HG02763 (cell line): ENCODE data around the gene KRTAP4-8.
"Not testable (repeated sequence)": the region's sequence is repeated elsewhere in the genome, so short reads cannot be mapped to it uniquely, and the experiment has no call there.

ENCODE experiments used
- ATAC-seq: cut with Tn5 transposase; IDR thresholded peaks from one replicate; pipeline ENCODE4 v1.9.1; 2021; ENCODE audit warnings: mild to moderate bottlenecking, moderate library complexity; ENCODE audit not compliant: unreplicated experiment

Gene KRTAP4-8

DNA sequence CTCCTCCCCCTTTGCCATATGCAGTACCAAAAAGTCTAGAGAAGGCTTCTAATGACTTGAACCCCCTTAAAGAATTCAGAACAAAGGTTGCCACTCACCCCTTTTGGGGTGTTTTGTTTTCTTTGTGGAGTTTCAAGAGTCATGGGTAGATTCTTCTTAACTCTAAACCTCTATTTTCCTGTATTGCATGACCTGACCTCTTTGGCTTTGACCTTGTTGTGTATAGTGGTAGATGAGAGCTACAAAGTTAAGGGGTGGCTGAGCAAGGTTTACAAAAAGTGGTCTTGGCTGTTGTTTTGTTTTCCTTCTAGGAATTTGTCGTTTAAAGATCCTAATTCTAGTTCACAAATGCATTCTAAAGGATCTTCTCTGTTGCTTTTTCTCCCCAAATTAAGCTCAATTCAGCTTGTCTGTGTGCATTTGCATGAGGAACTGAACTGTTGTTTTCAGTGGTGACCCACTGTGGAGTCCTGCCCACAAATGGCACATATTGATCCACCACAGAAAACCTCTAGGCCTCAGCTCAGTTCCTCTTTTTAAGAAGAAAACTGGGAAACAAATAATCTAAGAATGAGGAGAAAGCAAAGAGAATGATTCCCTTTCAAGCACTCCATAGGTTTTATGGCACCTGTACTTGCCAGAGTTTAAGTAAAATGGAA lies 10.9 kb upstream of the KRTAP4-8 start:
- ATAC-seq, result not testable (repeated sequence)

DNA sequence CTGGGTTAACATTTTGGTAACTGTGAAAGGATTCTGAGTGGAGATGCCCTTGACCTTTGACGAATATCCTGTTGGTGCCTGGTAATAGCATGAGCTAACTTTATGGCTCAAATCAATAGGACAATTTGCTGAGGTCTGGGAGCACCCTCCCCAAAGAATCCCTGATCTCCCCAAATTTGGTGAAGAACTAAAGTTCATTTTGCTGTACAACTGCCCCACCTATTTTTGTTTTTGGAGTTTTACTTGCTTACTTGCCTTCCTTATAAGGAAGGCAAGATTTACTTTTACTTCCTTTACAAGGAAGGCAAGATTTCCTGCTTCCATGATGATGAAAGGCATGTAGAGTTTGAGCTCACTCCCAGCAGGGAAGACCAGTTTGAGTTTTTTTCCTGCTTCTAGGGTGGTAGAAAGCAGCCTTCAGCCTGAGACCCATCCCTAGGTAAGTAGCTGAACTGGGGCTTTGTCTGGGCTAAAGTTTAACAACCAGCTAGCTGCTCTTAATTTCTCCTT lies 10.1 kb upstream of the KRTAP4-8 start:
- ATAC-seq, result no peak

DNA sequence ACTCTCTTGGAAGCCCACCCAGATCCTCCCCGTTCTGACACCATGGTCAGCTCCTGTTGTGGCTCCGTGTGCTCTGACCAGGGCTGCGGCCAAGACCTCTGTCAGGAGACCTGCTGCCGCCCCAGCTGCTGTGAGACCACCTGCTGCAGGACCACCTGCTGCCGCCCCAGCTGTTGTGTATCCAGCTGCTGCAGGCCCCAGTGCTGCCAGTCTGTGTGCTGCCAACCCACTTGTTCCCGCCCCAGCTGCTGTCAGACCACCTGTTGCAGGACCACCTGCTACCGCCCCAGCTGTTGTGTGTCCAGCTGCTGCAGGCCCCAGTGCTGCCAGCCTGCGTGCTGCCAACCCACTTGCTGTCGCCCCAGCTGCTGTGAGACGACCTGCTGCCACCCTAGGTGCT lies 7.4 kb upstream of the KRTAP4-8 start, which contains the start of gene KRTAP4-9:
Gene KRTAP4-9, plus strand, starts transcription at position 43 of the 400 bp plus-strand sequence. Its CDS starts 0 bp downstream, at position 43.
- ATAC-seq, result not testable (repeated sequence)

DNA sequence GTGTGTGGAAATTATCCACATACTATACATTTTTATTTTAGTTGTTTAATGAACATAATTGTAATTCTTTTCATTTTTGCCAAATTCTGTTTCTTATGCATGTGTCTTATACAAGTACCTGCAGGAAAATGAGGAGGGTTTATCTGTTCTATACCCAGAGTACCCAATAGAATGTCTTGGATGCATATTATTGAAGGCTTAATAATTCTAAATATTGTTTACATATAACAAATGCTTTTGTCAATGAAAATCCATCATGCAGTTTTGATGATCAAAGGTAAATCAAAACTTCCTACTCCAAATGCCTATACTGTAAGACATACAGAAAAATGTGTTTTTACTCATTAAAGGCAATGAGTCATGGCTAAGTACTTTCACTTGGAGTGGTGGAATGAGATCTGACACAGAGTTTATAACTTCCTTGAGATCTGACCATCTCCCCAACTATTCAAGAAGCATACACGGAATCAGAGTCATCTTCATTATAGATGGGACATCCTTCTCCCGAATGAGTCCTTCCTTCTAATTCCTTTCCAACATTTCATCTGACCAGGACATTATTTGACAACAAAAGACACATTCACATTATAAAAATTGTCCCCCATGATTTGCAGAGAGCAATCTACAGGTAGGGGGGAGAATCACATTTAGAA lies 6.6 kb upstream of the KRTAP4-8 start:
- ATAC-seq, result not testable (repeated sequence)

DNA sequence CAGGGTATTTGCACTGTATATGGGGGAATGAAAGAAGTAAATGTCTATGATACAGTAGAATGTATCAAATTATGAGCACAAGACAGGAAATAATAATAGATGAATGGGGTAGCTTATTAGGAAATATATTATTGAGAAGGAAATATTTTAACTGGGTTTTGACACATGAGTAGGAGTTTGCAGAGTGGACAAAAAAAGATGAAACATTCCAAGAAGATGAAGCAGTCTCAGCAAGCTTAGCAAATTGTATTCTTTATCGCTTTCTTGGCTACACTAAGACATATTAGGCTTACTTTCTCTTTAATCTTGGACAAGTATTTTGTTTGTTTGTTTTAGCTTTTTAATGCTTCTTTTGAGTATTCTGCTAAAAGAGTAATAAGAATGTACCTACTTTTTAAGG lies 6.0 kb upstream of the KRTAP4-8 start:
- no peak for ATAC-seq

DNA sequence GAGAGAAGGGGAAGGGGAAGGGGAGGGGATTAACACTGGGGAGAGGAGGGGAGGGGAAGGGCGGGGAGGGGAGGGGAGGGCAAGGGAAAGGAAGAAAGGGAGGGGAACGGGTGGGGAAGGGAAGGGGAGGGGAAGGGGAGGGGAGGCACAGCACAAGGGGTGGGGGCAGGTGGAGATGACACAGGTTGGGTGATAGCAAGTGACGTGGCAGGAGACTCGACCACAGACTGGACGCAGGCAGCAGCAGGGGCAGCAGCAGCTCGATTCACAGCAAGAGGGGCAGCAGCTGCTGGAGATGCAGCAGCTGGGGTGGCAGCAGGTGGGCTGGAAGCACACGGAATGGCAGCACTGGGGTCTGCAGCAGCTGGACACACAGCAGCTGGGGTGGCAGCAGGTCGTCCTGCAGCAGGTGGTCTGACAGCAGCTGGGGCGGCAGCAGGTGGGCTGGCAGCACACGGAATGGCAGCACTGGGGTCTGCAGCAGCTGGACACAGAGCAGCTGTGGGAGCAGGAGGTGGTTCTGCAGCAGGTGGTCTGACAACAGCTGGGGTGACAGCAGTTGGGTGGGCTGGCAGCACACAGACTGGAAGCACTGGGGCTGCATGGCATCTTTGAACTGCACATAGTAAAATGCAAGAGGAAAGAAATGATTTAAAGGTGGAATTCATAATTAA lies 3.8 kb upstream of the KRTAP4-8 start, which contains the start of gene KRTAP4-16:
Gene KRTAP4-16, minus strand, starts transcription at position 624 of the 674 bp plus-strand sequence. Its CDS starts 0 bp downstream, at position 624.
- no peak for ATAC-seq

DNA sequence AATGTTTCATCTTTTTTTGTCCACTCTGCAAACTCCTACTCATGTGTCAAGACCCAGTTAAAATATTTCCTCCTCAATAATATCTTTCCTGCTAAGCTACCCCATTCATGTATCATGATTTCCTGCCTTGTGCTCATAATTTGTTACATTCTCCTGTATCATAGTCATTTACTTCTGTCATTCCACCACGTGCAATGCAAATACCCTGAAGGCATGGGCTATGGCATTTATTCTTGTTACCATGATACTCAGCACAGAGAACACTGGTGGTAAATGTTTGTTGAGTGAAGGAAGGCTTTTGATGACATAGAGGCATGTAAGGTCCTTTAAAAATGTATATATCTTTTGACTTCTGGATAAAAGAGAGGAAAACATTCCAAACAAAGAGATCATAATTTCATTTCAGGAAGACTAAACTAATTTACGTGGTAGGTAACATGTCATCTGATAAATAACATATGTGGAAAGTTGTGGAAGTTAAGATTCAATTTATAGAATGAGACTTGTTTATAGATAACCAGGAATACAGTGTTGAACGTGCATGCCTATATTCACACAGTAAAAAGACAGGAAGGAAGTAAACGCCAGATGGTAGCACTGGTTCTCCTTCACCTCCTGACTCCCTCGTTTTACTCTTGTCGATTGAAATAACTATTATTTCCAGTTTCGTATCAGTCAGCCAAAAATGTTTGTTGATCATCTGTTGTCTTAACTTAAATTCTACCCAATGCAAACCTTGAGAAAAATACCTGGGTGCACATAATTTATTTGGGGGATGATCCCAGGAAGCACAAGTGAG lies 1.9 kb upstream of the KRTAP4-8 start:
- not testable (repeated sequence) for ATAC-seq

DNA sequence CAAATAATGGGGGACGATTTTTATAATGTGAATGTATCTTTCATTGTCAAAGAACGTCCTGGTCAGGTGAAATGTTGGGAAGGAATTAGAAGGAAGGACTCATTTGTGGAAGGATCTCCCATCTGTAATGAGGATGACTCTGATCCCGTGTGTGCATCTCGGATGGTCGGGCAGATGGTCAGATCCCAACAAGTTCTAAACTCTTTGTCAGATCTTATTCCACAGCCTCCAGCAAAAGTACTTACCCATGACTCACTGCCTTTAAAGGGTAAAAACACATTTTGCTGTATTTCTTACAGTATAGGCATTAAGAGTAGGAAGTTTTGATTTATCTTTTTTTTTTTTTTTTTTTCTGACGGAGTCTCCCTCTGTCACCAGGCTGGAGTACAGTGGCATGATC lies 539 bp upstream of the KRTAP4-8 start:
- no peak for ATAC-seq

DNA sequence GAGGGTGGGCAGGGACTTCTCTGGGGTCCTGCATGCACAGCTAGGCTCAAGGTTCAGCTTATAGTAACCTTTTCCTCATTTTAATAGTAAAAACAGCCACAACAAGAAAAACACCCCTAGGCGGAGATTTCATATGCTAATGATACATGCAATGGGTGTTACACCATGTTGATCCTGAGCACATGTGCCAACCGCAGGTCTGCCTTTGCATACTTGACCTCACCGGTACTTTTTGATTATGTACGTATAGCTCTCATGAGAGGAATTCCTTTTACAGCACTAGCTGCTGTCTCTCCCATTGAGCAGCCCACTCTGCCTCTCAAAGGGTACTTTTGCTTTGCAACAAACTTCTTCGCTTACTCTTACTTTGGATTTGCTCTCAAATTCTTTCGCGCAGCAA lies 1.9 kb downstream of the KRTAP4-8 start:
- ATAC-seq, result no peak

DNA sequence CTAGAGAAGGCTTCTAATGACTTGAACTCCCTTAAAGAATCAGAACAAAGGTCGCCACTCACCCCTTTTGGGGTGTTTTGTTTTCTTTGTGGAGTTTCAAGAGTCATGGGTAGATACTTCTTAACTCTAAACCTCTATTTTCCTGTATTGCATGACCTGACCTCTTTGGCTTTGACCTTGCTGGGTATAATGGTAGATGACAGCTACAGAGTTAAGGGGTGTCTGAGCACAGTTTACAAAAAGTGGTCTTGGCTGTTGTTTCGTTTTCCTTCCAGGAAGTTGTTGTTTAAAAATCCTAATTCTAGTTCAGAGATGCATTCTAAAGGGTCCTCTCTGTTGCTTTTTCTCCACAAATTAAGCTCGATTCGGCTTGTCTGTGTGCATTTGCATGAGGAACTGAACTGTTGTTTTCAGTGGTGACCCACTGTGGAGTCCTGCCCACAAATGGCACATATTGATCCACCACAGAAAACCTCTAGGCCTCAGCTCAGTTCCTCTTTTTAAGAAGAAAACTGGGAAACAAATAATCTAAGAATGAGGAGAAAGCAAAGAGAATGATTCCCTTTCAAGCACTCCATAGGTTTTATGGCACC lies 9.1 kb downstream of the KRTAP4-8 start:
- ATAC-seq, result not testable (repeated sequence)

DNA sequence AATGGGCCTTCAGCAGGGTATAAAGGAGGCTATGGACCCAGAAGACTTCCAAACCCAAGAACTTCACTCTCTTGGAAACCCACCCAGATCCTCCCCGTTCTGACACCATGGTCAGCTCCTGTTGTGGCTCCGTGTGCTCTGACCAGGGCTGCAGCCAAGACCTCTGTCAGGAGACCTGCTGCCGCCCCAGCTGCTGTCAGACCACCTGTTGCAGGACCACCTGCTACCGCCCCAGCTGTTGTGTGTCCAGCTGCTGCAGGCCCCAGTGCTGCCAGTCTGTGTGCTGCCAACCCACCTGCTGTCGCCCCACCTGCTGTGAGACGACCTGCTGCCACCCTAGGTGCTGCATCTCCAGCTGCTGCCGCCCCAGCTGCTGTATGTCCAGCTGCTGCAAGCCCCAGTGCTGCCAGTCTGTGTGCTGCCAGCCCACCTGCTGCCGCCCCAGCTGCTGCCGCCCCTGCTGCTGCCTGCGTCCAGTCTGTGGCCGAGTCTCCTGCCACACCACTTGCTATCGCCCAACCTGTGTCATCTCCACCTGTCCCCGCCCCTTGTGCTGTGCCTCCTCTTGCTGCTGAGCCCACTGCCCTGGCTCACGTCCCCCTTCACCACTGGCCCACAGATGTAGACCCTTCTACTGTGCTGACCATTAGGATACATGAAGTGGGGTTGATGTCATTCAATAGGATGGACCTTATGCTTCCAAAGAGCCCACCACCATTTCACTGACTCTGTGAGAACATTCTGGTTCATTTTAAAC lies 13.7 kb downstream of the KRTAP4-8 start, which contains the start of gene KRTAP4-7:
Gene KRTAP4-7, plus strand, starts transcription at position 51 of the 757 bp plus-strand sequence. Its CDS starts 57 bp downstream, at position 108.
- ATAC-seq, result not testable (repeated sequence)

DNA sequence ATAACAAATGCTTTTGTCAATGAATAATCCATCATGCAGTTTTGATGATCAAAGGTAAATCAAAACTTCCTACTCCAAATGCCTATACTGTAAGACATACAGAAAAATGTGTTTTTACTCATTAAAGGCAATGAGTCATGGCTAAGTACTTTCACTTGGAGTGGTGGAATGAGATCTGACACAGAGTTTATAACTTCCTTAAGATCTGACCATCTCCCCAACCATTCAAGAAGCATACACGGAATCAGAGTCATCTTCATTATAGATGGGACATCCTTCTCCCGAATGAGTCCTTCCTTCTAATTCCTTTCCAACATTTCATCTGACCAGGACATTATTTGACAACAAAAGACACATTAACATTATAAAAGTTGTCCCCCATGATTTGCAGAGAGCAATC lies 14.5 kb downstream of the KRTAP4-8 start:
- not testable (repeated sequence) for ATAC-seq

DNA sequence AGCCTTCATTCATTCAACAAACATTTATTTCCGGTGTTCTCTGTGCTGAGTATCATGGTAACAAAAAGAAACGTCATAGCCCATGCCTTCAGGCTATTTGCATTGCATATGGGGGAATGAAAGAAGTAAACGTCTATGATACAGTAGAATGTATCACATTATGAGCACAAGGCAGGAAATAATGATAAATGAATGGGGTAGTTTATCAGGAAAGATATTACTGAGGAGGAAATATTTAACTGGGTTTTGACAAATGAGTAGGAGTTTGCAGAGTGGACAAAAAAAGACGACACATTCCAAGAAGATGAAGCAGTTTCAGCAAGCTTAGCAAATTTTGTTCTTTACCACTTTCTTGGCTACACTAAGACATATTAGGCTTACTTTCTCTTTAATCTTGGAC lies 15.3 kb downstream of the KRTAP4-8 start:
- ATAC-seq, result no peak

DNA sequence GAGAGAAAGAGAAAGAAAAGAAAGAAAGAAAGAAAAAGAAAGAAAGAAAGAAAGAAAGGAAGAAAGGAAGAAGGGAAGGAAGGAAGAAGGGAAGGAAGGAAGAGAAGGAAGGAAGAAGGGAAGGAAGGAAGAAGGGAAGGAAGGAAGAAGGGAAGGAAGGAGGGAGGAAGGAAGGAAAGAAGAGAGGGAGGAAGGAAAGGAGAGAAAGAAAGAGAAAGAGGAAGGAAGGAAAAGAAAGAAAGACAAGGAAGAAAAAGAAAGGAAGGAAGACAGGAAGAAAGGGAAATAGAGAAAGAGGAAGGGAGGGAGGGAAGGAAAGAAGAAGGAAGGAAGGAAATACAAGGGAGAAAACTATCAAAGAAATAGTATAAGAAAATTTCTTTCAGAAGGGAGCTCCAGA lies 21.2 kb downstream of the KRTAP4-8 start:
- ATAC-seq, result no peak

DNA sequence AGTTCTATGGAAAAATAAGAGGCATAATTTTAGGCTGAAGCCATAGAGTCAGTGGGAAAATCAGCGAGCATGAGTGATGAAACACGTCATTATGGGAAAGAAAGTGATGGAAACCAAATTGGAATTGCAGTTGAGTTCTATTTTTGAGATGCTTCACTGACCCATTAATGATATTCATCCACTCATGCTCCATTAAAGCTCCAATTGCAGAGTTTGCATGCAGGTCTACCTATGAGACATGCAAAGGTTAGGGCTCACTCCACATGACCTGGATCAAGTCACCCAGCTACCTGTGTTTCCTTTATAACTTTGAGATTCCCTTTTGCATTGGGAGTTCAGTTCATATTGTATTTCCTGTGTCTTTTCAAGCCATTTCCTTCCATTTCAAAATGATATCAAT lies 24.3 kb downstream of the KRTAP4-8 start:
- ATAC-seq, result no peak

DNA sequence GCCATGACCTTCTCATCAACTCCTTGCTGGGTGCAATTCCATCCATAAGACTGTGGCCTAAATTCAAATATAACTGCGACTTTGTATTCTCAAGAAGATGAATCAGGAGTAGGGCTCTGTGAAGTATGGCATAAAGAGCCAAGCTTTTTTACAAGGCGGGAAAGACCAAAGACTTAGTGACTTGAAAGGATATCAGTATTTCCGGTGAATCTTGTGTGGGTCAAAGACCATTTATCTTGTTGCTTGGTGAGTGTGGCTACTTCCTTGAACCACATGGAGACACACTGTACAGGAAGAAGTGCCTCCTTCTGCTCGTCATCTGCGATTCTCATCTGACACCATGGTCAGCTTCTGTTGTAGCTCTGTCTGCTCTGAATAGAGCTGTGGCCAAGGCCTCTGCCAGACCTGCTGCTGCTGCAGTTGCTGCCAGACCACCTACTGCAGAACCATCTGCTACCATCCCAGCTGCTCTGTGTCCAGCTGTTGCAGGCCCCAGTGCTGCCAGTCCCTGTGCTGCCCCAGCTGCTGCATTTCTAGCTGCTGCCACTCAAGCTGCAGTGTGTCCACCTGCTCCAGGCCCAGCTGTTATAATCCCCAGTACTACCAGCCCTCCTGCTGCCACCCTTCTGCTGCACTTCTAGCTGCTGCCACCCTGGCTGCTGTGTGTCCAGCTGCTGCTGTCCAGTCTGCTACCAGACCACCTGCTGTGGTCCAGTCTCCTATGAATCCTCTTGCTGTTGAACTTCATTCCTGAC lies 26.2 kb downstream of the KRTAP4-8 start:
- ATAC-seq, result no peak

DNA sequence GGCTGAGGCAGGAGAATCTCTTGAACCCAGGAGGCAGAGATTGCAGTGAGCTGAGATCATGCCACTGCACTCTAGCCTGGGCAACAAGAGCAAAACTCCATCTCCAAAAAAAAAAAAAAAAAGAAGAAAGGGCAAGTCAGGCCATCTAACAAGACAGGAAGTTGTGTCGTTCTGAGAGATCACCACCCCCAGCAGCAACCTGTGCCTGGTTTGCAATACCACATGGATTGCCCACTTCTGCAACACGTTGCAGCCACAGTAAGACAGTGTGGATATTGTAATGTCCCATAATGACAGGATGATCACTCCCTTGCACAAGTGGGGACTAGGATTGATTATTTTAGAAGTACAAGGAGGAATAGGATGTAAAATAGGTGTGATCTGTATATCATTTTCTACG lies 28.9 kb downstream of the KRTAP4-8 start:
- ATAC-seq, result no peak

DNA sequence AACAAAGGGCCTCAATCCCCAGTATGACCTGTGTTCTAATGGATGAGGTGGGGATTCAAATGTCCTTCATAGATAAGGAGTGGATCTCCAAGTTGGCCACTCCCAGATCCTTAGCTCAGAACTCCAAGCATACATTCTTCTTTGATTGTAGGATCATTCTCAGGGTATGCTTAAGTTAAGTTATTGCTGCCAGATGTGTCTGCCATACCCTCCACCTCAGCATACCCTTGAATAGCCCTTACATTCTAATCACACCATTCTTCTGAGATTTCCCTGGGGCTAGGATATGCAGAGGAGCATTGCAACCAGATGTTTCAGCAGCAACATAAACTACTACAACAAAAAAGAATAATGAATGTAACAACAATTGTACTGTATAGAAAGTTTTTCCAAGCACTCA lies 30.7 kb downstream of the KRTAP4-8 start:
- no peak for ATAC-seq
